ENCODE results near the gene AFF1.

The AFF1 gene

DNA sequence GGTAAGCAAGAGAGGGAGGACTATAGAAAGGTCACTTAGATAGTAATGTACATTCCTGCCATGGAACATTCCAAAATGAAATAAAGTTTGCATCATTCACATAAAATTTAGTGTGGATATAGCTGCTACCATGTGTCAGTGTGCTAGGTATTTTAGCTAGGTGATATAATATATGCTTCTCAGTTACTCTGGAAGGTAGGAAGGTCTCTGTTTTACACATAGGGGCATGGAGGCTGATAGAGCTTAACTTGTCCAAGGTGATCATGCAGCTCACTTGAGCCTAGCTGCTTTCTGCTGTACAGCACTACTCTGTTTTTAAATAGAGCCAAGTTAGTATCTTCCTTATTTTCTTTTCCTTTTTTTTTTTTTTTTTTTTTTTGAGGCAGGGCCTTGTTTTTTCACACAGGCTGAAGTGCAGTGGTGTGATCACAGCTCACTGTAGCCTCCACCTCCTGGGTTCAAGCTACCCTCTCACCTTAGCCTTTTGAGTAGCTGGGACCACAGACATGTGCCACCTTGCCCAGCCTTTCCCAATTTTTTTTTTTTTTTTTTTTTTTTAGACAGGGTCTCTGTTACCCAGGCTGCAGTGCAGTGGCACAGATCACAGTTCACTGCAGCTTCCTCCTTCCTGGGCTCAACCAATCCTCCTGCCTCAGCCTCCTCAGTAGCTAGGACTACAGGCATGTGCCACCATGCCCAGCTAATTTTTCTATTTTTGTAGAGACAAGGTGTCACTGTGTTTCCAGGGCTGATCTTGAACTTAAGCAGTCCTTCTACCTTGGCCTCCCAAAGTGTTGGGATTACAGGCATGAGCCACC, 10.4 kb downstream of the AFF1 start:
- Histone ChIP-seq H2BK120ac (ENCODE audit: low read depth, low read length) (no peak overlapping the region), H3K9me3 (replicated peaks in 1 of 2; ENCODE audit: control insufficient read depth in 2 of 2, insufficient read depth in 1 of 2, low read depth in 1 of 2, low read length in 2 of 2) (no peaks in the 10 kb centered on the region), H2BK12ac (ENCODE audit: low read length) (no peak overlapping the region), H2BK5ac (ENCODE audit: low read length) (no peak overlapping the region), H4K91ac (ENCODE audit: low read depth, low read length, poor library complexity) (no peak overlapping the region), H4K8ac (ENCODE audit: low read depth, low read length) (no peak overlapping the region), H2BK15ac (ENCODE audit: low read length) (no peak overlapping the region), H3K4ac (ENCODE audit: low read length) (no peak overlapping the region), H3K9ac (ENCODE audit: low read depth, low read length, poor library complexity) (no peak overlapping the region), H3K4me2 (ENCODE audit: insufficient read depth, low read length, poor library complexity, severe bottlenecking) (no peak overlapping the region), H3K18ac (ENCODE audit: low read length) (no peak overlapping the region), H3K4me3 (ENCODE audit: low read length in 2 of 2) (no peak overlapping the region), H3K23ac (ENCODE audit: low read depth, low read length, poor library complexity) (no peak overlapping the region), H3K27ac (replicated peaks; ENCODE audit: low read length) (no peak overlapping the region), H3K4me1 (ENCODE audit: control insufficient read depth in 2 of 2, insufficient read depth in 1 of 2, low read depth in 1 of 2, low read length in 2 of 2) (peaks cover 3 to 17% of the 10 kb centered on the region in 2 donors), H3K36me3 (replicated peaks in 1 of 2; ENCODE audit: control insufficient read depth in 2 of 2, insufficient read depth in 2 of 2, low read length in 2 of 2) (no peaks in the 10 kb centered on the region), H2AK5ac (ENCODE audit: low read depth, low read length) (no peak overlapping the region), H2AFZ (ENCODE audit: low read length) (no peak overlapping the region), H3K14ac (ENCODE audit: low read length) (no peak overlapping the region), H3K27me3 (ENCODE audit: control insufficient read depth in 3 of 3, insufficient read depth in 3 of 3, low read depth in 1 of 3, low read length in 3 of 3) (no peaks in the 10 kb centered on the region), H3K79me1 (ENCODE audit: low read depth, low read length) (peaks cover 4% of the 10 kb centered on the region)
- DNase-seq (ENCODE audit: low spot score) = no peak

DNA sequence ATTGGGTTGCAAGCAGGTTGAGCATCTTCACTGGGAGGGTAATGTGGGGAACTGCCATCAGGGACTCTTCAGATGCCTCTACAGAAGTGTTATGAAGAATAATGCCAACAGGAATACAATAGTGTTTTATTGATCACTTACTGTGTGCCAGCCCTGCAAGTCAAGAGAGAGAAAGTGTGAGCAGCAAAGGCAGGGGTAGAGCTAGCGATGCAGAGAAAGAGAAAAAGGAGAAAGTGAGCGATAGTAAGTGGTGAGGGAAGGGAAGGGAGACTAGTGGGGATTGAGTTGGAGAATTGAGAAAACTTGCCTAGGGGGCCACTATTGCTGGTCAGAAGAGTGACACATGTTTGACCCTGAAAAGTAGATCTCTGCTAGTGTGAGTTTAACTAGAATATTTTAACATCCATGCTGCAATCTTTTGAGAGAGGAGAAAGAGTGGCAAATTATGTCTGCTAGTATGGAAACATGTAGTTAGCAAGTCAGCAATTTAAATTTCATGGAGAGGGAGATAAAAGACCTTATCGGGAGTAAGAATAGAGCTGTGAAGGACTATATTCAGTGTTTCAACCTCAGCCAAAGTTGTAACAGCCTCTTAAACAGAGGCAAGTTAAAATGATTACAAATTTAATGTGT, 12.2 kb downstream of the AFF1 start:
- Histone ChIP-seq H2AFZ (ENCODE audit: low read length) (no peak overlapping the region), H3K9ac (ENCODE audit: low read depth, low read length, poor library complexity) (no peak overlapping the region), H3K4ac (ENCODE audit: low read length) (no peak overlapping the region), H2BK15ac (ENCODE audit: low read length) (no peak overlapping the region), H2BK120ac (ENCODE audit: low read depth, low read length) (no peak overlapping the region), H2BK5ac (ENCODE audit: low read length) (no peak overlapping the region), H4K91ac (ENCODE audit: low read depth, low read length, poor library complexity) (no peak overlapping the region), H2BK12ac (ENCODE audit: low read length) (no peak overlapping the region), H3K23ac (ENCODE audit: low read depth, low read length, poor library complexity) (no peak overlapping the region), H3K4me3 (ENCODE audit: low read length in 2 of 2) (no peak overlapping the region), H3K4me2 (ENCODE audit: insufficient read depth, low read length, poor library complexity, severe bottlenecking) (no peak overlapping the region), H3K36me3 (replicated peaks in 1 of 2; ENCODE audit: control insufficient read depth in 2 of 2, insufficient read depth in 2 of 2, low read length in 2 of 2) (no peaks in the 10 kb centered on the region), H3K14ac (ENCODE audit: low read length) (no peak overlapping the region), H3K27ac (replicated peaks; ENCODE audit: low read length) (no peak overlapping the region), H4K8ac (ENCODE audit: low read depth, low read length) (no peak overlapping the region), H2AK5ac (ENCODE audit: low read depth, low read length) (no peak overlapping the region), H3K4me1 (ENCODE audit: control insufficient read depth in 2 of 2, insufficient read depth in 1 of 2, low read depth in 1 of 2, low read length in 2 of 2) (peaks cover 12 to 26% of the 10 kb centered on the region in 2 donors), H3K79me1 (ENCODE audit: low read depth, low read length) (peaks cover 4% of the 10 kb centered on the region), H3K27me3 (ENCODE audit: control insufficient read depth in 3 of 3, insufficient read depth in 3 of 3, low read depth in 1 of 3, low read length in 3 of 3) (no peaks in the 10 kb centered on the region), H3K9me3 (replicated peaks in 1 of 2; ENCODE audit: control insufficient read depth in 2 of 2, insufficient read depth in 1 of 2, low read depth in 1 of 2, low read length in 2 of 2) (no peaks in the 10 kb centered on the region), H3K18ac (ENCODE audit: low read length) (no peak overlapping the region)
- DNase-seq (ENCODE audit: low spot score) = no peak
- 100% methylated on average over 1 of the region's 3 CpGs; no CpG with 5 or more reads in 1 of the 2 donors for WGBS, 2 donors (ENCODE audit: extremely low coverage in 2 of 2, insufficient read length in 2 of 2, insufficient replicate concordance in 1 of 2)

- Histone ChIP-seq H3K4ac (ENCODE audit: low read length) (no peak overlapping the region), H3K27me3 (ENCODE audit: control insufficient read depth in 3 of 3, insufficient read depth in 3 of 3, low read depth in 1 of 3, low read length in 3 of 3) (no peaks in the 10 kb centered on the region), H3K9me3 (replicated peaks in 1 of 2; ENCODE audit: control insufficient read depth in 2 of 2, insufficient read depth in 1 of 2, low read depth in 1 of 2, low read length in 2 of 2) (no peaks in the 10 kb centered on the region), H2AK5ac (ENCODE audit: low read depth, low read length) (no peak overlapping the region), H4K8ac (ENCODE audit: low read depth, low read length) (no peak overlapping the region), H2AFZ (ENCODE audit: low read length) (no peak overlapping the region), H2BK120ac (ENCODE audit: low read depth, low read length) (no peak overlapping the region), H3K4me1 (ENCODE audit: control insufficient read depth in 2 of 2, insufficient read depth in 1 of 2, low read depth in 1 of 2, low read length in 2 of 2) (peaks cover 12 to 26% of the 10 kb centered on the region in 2 donors), H3K9ac (ENCODE audit: low read depth, low read length, poor library complexity) (no peak overlapping the region), H3K4me3 (ENCODE audit: low read length in 2 of 2) (no peak overlapping the region), H3K14ac (ENCODE audit: low read length) (no peak overlapping the region), H2BK15ac (ENCODE audit: low read length) (no peak overlapping the region), H3K23ac (ENCODE audit: low read depth, low read length, poor library complexity) (no peak overlapping the region), H3K27ac (replicated peaks; ENCODE audit: low read length) (no peak overlapping the region), H3K4me2 (ENCODE audit: insufficient read depth, low read length, poor library complexity, severe bottlenecking) (no peak overlapping the region), H3K36me3 (replicated peaks in 1 of 2; ENCODE audit: control insufficient read depth in 2 of 2, insufficient read depth in 2 of 2, low read length in 2 of 2) (no peaks in the 10 kb centered on the region), H2BK12ac (ENCODE audit: low read length) (no peak overlapping the region), H3K18ac (ENCODE audit: low read length) (no peak overlapping the region), H3K79me1 (ENCODE audit: low read depth, low read length) (peaks cover 4% of the 10 kb centered on the region), H2BK5ac (ENCODE audit: low read length) (no peak overlapping the region), H4K91ac (ENCODE audit: low read depth, low read length, poor library complexity) (no peak overlapping the region)
- WGBS, 2 donors (ENCODE audit: extremely low coverage in 2 of 2, insufficient read length in 2 of 2, insufficient replicate concordance in 1 of 2) = no CpG with 5 or more reads among the region's 1 CpG
- no peak for DNase-seq (ENCODE audit: low spot score)
These were observed 12.8 kb downstream of the AFF1 start for GRCh38 chr4:86947501-86948120.

DNA sequence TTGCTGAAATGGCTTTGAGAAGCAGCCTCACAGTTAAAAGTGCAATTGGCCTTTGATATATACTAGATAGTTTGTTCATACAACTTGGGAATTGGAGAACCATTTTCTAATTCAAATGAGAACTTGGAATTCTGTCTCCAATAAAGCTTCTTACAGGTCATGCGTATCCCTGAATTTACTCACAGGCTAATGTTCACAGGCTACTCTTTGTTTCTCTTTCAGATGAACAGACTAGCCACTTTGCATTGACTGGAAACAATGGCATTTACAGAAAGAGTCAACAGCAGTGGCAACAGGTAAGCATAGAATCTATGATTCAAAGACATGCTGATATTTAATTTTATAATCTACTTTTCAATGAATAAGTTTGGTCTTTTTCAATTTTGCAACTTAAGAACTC, 13.5 kb downstream of the AFF1 start:
- Histone ChIP-seq H3K9me3 (replicated peaks in 1 of 2; ENCODE audit: control insufficient read depth in 2 of 2, insufficient read depth in 1 of 2, low read depth in 1 of 2, low read length in 2 of 2) (no peaks in the 10 kb centered on the region), H3K23ac (ENCODE audit: low read depth, low read length, poor library complexity) (no peak overlapping the region), H3K18ac (ENCODE audit: low read length) (no peak overlapping the region), H3K14ac (ENCODE audit: low read length) (no peak overlapping the region), H3K79me1 (ENCODE audit: low read depth, low read length) (peaks cover 4% of the 10 kb centered on the region), H2BK120ac (ENCODE audit: low read depth, low read length) (no peak overlapping the region), H4K8ac (ENCODE audit: low read depth, low read length) (no peak overlapping the region), H3K4ac (ENCODE audit: low read length) (no peak overlapping the region), H3K4me2 (ENCODE audit: insufficient read depth, low read length, poor library complexity, severe bottlenecking) (no peak overlapping the region), H2BK12ac (ENCODE audit: low read length) (no peak overlapping the region), H3K27me3 (ENCODE audit: control insufficient read depth in 3 of 3, insufficient read depth in 3 of 3, low read depth in 1 of 3, low read length in 3 of 3) (no peaks in the 10 kb centered on the region), H2BK5ac (ENCODE audit: low read length) (no peak overlapping the region), H3K27ac (replicated peaks; ENCODE audit: low read length) (no peak overlapping the region), H3K4me3 (ENCODE audit: low read length in 2 of 2) (no peak overlapping the region), H2AFZ (ENCODE audit: low read length) (no peak overlapping the region), H2BK15ac (ENCODE audit: low read length) (no peak overlapping the region), H3K4me1 (ENCODE audit: control insufficient read depth in 2 of 2, insufficient read depth in 1 of 2, low read depth in 1 of 2, low read length in 2 of 2) (peaks cover 12 to 26% of the 10 kb centered on the region in 2 donors), H3K36me3 (replicated peaks in 1 of 2; ENCODE audit: control insufficient read depth in 2 of 2, insufficient read depth in 2 of 2, low read length in 2 of 2) (no peaks in the 10 kb centered on the region), H2AK5ac (ENCODE audit: low read depth, low read length) (no peak overlapping the region), H3K9ac (ENCODE audit: low read depth, low read length, poor library complexity) (no peak overlapping the region), H4K91ac (ENCODE audit: low read depth, low read length, poor library complexity) (no peak overlapping the region)
- no peak for DNase-seq (ENCODE audit: low spot score)
- no CpG with 5 or more reads among the region's 1 CpG for WGBS, 2 donors (ENCODE audit: extremely low coverage in 2 of 2, insufficient read length in 2 of 2, insufficient replicate concordance in 1 of 2)
